PC-9 (cell line): ENCODE measurements around the gene SRP19. TPM values are rescaled to one million over a fixed set of nuclear protein-coding genes. Genes with fewer than 3 reads are reported as not detected.

Source experiments
- BruUV-seq: library from RNA; stranded (reverse); fragments of 400-500 nt; replicated peaks from 2 replicates; lab custom pipeline; 2021; lab: Mats Ljungman, UMichigan
- CTCF ChIA-PET: fragments of 300-600 bp; sonication (Branson Sonifier 250); formaldehyde crosslinking; loops from one replicate; lab custom pipeline; 2022; ENCODE audit warnings: antibody characterized with exemption; lab: Charles Lee
- POLR2A ChIA-PET: fragments of 300-600 bp; sonication (Branson Sonifier 250); formaldehyde crosslinking; loops from one replicate; lab custom pipeline; 2022; ENCODE audit warnings: antibody characterized with exemption; ENCODE audit not compliant: unreplicated experiment; lab: Charles Lee
- DNase-seq, 2 experiments: peaks; one replicate each; pipeline versions ENCODE4 v3.0.0 to v3.0.0-alpha.2; 2015 to 2022; ENCODE audit warnings: mixed read lengths in 1 of 2
- H2AFZ ChIP-seq: fragments of 200-600 bp; sonication (generic); 2 replicates; pipeline ENCODE4 v1.8.1; 2017; ENCODE audit warnings: antibody characterized with exemption
- H3F3A ChIP-seq: fragments of 200-600 bp; sonication (generic); 2 replicates; pipeline ENCODE4 v1.8.1; 2017; ENCODE audit warnings: antibody characterized with exemption, mild to moderate bottlenecking, low read depth; ENCODE audit not compliant: insufficient read depth
- H3K27ac ChIP-seq: fragments of 200-600 bp; sonication (generic); 2 replicates; pipeline ENCODE4 v1.6.1; 2016; ENCODE audit warnings: mixed run types
- H3K27me3 ChIP-seq: fragments of 200-600 bp; sonication (generic); 2 replicates; pipeline ENCODE4 v1.6.1; 2016; ENCODE audit warnings: low read depth, mixed run types; ENCODE audit not compliant: insufficient read depth
- H3K36me3 ChIP-seq: fragments of 200-600 bp; sonication (generic); 2 replicates; pipeline ENCODE4 v1.6.1; 2016; ENCODE audit warnings: low read depth, mixed run types
- H3K4me1 ChIP-seq: fragments of 200-600 bp; sonication (generic); replicated peaks from 2 replicates; pipeline ENCODE4 v1.6.1; 2016; ENCODE audit warnings: mixed run types; ENCODE audit not compliant: insufficient read depth
- H3K4me2 ChIP-seq: fragments of 200-600 bp; sonication (generic); 2 replicates; pipeline ENCODE4 v1.6.1; 2017; ENCODE audit warnings: mixed run types
- H3K4me3 ChIP-seq: fragments of 200-600 bp; sonication (generic); 2 replicates; pipeline ENCODE4 v1.6.1; 2016; ENCODE audit warnings: mixed run types
- H3K79me2 ChIP-seq: fragments of 200-600 bp; sonication (generic); 2 replicates; pipeline ENCODE4 v1.6.1; 2017; ENCODE audit warnings: low read depth, mixed run types
- H3K9me2 ChIP-seq: fragments of 200-600 bp; sonication (generic); 2 replicates; pipeline ENCODE4 v1.8.1; 2017; ENCODE audit warnings: mild to moderate bottlenecking; ENCODE audit not compliant: insufficient read depth
- H3K9me3 ChIP-seq: fragments of 200-600 bp; sonication (generic); 2 replicates; pipeline ENCODE4 v1.8.1; 2016; ENCODE audit warnings: low read depth; ENCODE audit not compliant: insufficient read depth
- H4K20me1 ChIP-seq: fragments of 200-600 bp; sonication (generic); 2 replicates; pipeline ENCODE4 v1.8.1; 2017; ENCODE audit not compliant: insufficient read depth
- CTCF ChIP-seq: fragments of 200-600 bp; sonication (generic); conservative IDR thresholded peaks from 2 replicates; pipeline ENCODE4 v1.6.1; 2017; ENCODE audit warnings: mixed run types, antibody characterized with exemption, mild to moderate bottlenecking, moderate library complexity
- EZH2 ChIP-seq: fragments of 200-600 bp; sonication (generic); IDR thresholded peaks from 2 replicates; pipeline ENCODE4 v1.8.0; 2017; ENCODE audit warnings: antibody characterized with exemption, low read depth
- intact Hi-C: fragments of 100-400 bp; cut with micrococcal nuclease; formaldehyde crosslinking; loops from one replicate; pipeline ENCODE4 v1.10.0; 2022; ENCODE audit not compliant: unreplicated experiment
- total RNA-seq: library from RNA; stranded (reverse); gene quantifications from 2 replicates; pipeline ENCODE4 v1.2.3, GENCODE V29; 2021

Gene SRP19
- total RNA-seq, 1 experiment from 2014 or later, result 34.4 TPM

DNA sequence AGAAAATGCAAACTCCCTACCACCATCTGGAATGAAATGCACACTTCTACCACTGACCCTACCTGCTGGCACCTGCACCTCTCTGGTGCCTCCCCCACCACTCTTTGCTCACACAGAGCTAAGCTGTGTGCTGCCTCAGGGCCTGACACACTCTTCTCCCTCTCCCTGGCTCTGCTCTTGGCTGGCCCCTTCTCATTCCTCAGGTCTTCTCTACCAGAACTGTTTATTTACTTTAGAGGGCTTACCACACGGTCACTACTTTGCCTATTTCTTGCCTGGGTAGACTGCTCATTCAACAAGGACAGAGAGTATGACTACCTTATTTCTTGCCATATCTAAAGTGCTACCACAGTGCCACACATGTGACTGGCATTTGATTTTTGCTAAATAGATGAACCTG lies 57.6 kb downstream of the SRP19 start:
- Histone ChIP-seq H4K20me1 (no peaks in the 10 kb centered on the region), H3K4me1 (peaks cover 7% of the 10 kb centered on the region; the same call in 1 of the 2 replicates), H3K79me2 (peaks cover 25% of the 10 kb centered on the region), H3K27me3 (no peaks in the 10 kb centered on the region), H2AFZ (no peak overlapping the region), H3K4me3 (no peak overlapping the region), H3K9me2 (no peaks in the 10 kb centered on the region), H3K36me3 (0 out of 2 replicates have a peak, but pooled peaks cover 7% of the 10 kb centered on the region), H3K9me3 (no peaks in the 10 kb centered on the region), H3F3A (peaks cover 9% of the 10 kb centered on the region; the same call in 1 of the 2 replicates), H3K27ac (no peak overlapping the region), H3K4me2 (no peak overlapping the region)
- intact Hi-C loops, result no loop called here
- TF ChIP-seq EZH2, result no peak
- TF ChIP-seq CTCF, result no peak
- ChIA-PET CTCF (no interaction called here), POLR2A (no interaction called here)
- BruUV-seq, result no TSS peak
- DNase-seq, result no peak

Other genes starting within 250 kb of the SRP19 start
- 22.9 and 23.5 TPM in 2 replicates for gene APC, start 123.4 kb upstream of the SRP19 start, total RNA-seq
- 45.2 and 53.6 TPM in 2 replicates for gene REEP5, start 60.9 kb downstream of the SRP19 start, total RNA-seq
- gene DCP2, start 115.5 kb downstream of the SRP19 start, total RNA-seq, result 40.0 and 45.6 TPM in 2 replicates